Measurements from ENCODE around the gene ZNF362.
A peak's percentile ranks its signal among the peaks of the same experiment; 100 is the strongest.

ZNF362 gene

DNA sequence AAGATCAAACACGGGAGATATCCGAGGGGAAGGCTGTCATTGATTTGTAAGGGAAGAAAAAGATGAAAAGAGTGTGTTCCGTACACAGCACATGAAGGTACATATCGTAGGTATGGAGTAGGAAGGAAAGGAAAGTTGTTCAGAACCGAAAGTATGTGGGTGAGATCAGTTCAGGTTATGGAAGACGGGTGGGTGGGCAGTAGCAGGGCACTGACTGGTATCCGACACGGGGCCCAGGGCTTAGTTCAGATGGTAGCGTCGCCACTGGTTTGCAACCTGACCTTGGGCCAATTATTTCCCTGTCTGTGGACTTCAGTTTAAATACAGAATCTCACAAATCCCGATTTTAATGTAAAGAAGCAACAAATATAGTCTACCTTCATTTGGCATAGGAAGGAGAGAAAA is 92.4 kb downstream of the ZNF362 start:
- H2AFZ ChIP-seq (ENCODE audit: low read depth, low read length) = no peak overlapping the region
- no peaks in the 10 kb centered on the region for H3K9me3 ChIP-seq (ENCODE audit: low read length)
- H3K36me3 ChIP-seq (ENCODE audit: insufficient read depth, low read length) = peaks cover 25% of the 10 kb centered on the region
- H3K4me1 ChIP-seq (ENCODE audit: insufficient read depth, low read length) = peaks cover 52% of the 10 kb centered on the region
- H3K4me3 ChIP-seq (ENCODE audit: low read length) = peak overlapping the region; percentile 85
- H3K27me3 ChIP-seq (ENCODE audit: insufficient read depth, low read length) = no peaks in the 10 kb centered on the region

GRCh38 chr1:33349081-33349759 is 92.9 kb downstream of the ZNF362 start:
- H3K9me3 ChIP-seq (ENCODE audit: low read length) = no peaks in the 10 kb centered on the region
- peak overlapping the region; percentile 85 for H3K4me3 ChIP-seq (ENCODE audit: low read length)
- peaks cover 50% of the 10 kb centered on the region for H3K4me1 ChIP-seq (ENCODE audit: insufficient read depth, low read length)
- no peaks in the 10 kb centered on the region for H3K27me3 ChIP-seq (ENCODE audit: insufficient read depth, low read length)
- H3K36me3 ChIP-seq (ENCODE audit: insufficient read depth, low read length) = peaks cover 21% of the 10 kb centered on the region
- no peak overlapping the region for H2AFZ ChIP-seq (ENCODE audit: low read depth, low read length)

- H3K9me3 ChIP-seq (ENCODE audit: low read length) = no peaks in the 10 kb centered on the region
- H3K4me3 ChIP-seq (ENCODE audit: low read length) = peak overlapping the region; percentile 89
- no peaks in the 10 kb centered on the region for H3K27me3 ChIP-seq (ENCODE audit: insufficient read depth, low read length)
- peaks cover 21% of the 10 kb centered on the region for H3K36me3 ChIP-seq (ENCODE audit: insufficient read depth, low read length)
- H2AFZ ChIP-seq (ENCODE audit: low read depth, low read length) = peak overlapping the region; percentile 72
- H3K4me1 ChIP-seq (ENCODE audit: insufficient read depth, low read length) = peaks cover 49% of the 10 kb centered on the region
Observed at GRCh38 chr1:33349778-33350610, 93.7 kb downstream of the ZNF362 start.

All from neuron (in vitro differentiated cells).